Middle frontal gyrus (tissue), 1 donor: ENCODE measurements around the gene IL1A.

ENCODE experiments used
- DNase-seq: peaks from one replicate; pipeline ENCODE4 v3.0.0-alpha.2; 2015; ENCODE audit warnings: low spot score; ENCODE audit errors: extremely low spot score

IL1A gene

DNA sequence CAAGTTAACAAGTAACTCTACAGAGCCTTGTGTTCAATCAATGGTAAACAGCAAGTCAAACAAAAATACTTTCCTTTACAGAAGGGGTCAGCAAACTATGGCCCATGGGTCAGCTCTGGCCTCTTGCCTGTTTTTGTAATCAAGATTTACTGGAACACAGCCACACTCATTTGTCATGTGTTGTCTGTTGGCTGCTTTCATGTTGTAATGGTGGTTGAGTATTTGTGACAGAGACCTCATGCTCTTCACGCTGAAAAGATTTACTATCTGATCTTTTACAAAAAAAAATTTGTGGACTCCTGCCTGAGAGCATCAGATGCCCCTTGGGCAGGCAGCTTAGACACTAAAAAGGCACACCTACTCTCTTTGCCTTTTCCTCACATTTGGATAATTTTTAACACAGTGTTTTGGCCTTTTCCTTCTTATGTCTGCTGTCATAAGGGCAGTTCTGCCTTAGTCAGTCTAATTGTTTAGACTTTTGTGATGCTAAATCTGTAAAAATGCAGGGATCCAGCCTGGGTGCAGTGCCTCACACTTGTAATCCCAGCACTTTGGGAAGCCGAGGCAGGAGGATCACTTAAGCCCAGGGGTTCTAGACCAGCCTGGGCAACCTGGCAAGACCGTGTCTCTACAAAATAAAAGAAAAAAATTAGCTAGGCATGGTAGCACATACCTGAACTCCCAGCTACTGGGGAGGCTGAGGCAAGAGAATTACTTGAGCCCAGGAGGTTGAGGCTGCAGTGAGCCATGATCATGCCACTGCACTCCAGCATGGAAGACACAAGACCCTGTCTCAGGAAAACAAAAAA is 34.0 kb upstream of the IL1A start:
- DNase-seq, result no peak

DNA sequence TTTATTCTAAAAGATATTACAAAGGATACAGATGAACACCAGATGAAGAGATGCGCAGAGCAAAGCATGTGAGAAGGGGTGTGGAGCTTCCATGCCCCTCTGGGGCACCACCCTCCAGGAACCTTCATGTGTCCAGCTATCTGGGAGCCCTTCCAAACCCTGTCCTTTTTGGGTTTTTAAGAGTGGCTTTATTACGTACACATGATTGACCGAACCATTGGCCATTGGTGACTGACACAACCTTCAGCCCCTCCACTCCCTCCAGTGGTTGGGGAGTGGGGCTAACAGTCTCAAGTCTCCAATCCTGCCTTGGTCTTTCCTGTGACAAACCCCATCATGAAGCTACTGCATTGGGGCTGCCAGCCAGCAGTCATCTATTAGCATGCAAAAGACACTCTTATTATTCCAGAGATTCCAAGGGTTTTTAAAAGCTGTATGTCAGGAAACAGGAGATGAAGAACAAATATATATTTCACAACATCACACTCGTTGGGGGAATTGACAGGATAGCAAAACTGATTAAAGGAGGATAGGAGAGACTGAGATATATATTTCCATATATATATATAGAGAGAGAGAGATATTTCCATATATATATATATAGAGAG is 32.9 kb upstream of the IL1A start:
- DNase-seq, result no peak

DNA sequence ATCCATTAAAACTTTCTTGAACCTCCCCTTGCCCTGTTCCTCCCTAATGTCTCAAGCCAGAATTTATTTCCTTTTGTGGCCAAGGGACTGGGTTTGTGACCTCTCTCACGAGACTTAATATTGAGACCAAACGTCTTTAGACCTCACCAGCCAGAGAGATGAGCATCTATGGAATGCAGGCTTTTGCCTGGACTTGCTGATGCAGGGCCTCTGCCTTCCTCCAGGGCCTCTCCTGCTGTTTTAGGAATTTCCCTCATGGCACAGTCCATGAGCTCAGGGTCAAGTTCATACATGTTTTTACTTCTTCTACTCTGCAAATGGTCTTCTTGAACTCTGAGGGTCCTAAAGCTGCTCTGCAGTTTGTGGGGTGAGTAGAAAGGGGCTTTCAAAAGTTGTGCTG is 30.0 kb upstream of the IL1A start:
- DNase-seq, result no peak

DNA sequence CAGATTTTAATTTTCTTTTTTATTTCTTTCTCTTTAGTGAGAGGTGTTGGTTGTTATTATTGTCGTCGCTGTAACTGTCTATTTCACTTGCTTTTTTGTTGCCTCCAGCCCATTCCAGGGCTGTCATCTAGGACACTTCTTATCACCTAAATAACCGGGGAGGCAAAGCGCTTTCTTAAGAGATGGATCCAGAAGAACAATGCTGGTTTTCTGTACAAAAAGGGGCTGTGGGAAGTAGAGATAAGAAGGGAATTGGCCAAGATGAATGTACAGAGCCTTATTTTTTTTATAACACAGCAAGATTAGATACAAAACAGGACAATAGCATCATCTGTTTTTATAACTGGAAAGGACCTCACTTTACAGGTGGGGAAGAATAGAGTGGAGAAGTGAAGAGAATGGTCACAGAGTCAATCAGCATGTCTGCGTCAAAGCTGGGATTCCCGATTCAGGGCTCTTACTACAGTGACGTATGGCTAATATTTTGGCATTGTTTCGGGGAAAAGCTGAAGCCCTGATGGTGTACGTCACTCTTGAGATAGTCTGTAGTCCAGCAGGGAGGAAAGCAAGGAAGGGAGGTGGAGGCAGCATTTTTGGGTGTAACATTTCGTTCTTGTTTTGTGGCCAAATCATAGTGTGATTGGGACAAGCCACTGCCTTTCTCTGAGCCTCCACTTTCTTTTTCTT is 29.1 kb upstream of the IL1A start:
- DNase-seq, result no peak

DNA sequence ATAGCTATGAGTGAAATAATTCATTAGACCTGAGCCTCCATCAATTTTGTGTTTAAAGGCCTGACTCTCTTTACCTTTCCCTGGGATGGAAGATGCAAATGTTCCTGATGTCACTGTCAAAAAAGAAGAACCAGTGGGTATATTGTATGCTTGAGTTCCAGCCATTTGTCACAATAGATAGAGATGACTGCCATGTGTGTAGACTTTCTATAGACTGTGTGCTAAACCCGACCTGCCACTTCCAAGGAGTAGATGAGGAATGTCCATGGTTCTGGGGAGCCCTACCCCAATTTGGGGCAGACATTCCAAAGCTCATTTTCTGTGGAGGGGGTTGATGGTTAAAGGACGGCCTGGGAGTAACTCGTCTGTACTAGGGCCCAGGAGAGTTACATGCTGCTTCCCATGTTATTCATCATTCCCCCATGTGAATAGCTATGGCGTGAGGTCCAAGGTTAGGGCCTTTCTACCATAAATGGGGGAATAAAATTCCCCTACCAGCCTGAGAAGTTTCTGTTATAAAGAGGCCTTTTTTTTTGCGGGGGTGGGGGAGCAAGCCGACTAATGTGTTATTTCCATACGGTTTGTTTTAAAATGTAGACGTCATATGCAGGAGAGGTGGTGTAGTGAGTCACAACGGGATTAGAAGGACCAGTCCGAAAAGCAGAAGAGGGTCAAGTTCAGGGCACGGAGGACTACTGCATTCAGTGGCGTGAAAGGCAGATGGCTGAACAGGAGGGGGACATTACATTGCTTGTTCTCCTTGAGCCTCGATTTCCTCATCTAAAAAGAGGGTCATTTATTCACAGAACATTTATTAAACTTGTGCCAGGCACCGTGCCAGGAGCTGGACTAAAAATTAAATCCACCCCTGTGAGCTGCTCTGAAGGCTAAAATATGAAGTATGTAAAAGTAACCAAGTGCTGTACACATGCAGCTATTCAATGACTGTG is 28.3 kb upstream of the IL1A start:
- DNase-seq, result no peak

DNA sequence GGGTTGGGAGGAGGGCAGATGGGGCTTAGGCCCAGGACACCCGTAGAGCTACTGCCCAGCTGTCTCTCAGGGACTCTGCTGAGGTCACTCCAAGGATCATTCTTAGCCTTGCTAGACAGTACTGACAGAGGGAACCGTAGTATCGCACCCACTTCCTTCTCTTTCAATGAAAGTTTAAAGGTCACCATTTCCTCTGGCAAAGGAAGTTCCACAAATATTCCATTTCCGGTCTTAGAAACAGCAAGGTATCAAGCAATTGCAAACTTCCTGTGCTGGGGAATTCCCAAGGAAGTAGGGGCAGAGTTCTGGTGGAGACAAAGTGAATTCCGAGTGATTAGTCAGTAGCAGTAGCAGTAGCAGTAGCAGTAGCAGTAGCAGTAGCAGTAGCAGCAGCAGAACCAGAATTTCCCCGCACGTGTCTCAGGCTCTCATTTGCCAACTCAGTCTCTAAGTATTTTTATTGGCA is 27.6 kb upstream of the IL1A start:
- no peak for DNase-seq

DNA sequence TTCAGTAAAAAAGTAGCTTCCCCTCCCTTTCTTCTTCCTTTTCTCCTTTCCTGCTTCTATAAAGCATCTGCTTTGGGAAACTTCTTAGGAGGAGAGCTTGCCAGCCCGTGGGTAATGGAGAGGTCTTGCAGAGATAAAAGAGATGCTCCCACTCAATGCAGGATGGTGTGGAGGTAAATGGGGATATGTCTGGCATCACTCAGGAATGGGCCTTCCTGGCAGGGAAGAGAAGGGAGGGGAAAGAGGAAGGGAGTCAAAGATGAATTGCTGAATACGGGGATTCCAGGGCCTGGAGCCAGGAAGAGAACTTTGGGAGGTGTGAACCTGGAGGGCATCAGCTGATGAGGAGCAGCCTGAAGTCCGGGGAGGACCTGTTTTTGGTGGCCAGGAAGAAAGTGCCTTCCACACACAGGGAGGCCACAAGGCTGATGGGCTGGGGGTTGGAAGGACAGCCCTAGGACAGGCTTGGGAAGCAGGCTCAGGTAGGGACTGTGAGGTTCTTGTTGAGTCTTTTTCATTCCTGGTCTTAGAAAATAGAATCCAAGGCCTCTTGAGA is 27.1 kb upstream of the IL1A start:
- no peak for DNase-seq

DNA sequence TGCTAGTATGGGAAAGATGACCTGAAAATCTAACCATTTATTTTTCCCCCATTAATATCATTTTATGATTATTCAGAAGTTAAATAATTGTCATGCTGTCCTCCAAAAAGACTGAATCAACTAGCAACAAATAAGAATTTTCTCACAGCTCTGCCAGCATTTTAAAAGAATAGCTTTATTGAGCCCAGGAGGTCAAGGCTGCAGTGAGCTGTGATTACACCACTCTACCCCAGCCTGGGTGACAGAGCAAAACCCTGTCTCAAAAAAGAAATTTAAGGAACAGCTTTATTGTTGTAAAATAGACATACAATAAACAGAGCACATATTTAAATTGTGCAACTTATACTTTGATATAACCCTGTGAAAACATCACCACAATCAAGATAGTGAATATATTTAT is 24.8 kb upstream of the IL1A start:
- no peak for DNase-seq

DNA sequence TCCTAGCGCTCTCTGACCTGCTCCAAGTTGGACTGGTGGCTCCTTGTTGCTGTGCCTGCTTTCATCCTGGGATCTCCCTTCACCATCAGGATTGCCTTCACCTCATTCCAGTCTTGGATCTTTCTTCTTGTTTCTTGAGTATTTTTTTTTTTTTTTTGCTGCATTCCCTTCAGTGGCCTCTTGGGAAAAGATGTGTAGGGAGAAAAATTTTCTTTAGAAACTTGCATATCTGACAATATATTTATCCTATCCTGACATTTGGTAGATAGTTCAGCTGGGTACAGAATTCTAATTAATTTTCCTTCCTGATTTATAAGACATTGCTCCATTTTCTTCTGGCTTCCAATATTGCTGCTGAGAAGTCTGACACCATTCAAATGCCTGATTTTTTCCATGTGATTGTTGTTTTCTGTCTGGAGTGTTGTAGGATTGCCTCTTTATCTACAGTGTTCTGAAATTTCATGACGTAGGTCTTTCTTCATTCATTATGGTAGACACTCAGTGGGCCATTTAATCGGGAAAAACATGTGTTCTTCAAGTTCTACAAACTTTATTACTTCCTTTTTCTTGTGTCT is 23.0 kb upstream of the IL1A start:
- no peak for DNase-seq

DNA sequence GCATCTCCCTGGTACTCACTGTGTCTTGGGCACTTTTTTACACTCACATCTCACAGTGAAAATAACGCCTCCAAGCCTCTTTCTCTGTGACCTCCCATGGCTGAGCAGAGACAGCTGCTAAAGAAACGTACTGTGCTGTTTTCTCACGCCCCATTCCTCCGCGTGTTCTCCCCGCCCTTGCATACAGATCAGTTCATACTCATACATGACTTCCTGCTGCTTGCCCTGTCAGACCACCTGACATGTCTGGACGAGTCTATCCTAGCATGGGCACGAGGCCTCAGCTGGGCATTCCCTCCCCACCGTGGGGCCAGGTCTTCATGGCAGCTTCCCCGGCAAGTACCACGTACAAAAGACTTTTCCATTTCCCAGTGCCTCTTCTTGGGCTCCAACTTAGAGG is 21.2 kb upstream of the IL1A start:
- no peak for DNase-seq

DNA sequence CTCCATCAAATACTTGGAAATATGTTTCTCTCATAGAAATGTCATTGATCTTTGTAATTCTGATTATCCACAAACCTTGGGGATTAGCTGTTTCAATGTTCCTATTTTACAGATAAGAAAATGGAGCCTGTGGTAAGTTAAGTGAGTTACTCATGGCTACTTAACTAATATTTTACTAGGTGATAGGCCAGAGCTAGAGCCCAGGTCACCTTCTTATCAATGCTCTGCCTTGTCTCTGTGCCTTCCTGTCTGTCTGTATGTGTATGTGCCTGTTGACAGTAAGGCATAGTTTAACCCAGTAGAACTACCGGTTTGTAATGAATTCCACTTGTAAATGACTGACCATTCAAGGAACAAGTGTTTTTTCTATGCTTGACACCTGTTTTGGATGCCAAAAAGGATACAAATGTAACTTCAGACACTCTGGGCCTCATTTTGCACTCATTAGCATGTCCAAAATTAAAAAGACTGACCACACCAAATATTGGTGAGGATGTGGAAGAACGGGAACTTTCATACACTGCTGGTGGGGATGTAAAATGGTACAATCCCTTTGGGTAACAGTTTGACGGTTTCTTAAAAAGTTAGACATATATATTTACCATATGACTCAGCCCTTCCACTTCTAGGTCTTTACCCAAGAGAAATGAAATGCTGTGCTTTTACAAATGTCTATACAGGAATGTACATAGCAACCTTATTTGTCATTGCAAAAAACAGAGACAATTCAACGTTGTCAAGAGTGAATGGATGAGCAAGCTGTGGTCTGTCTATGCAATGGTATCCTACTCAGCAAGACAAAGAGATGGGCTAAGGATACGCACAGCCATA is 19.6 kb upstream of the IL1A start:
- DNase-seq, result no peak

DNA sequence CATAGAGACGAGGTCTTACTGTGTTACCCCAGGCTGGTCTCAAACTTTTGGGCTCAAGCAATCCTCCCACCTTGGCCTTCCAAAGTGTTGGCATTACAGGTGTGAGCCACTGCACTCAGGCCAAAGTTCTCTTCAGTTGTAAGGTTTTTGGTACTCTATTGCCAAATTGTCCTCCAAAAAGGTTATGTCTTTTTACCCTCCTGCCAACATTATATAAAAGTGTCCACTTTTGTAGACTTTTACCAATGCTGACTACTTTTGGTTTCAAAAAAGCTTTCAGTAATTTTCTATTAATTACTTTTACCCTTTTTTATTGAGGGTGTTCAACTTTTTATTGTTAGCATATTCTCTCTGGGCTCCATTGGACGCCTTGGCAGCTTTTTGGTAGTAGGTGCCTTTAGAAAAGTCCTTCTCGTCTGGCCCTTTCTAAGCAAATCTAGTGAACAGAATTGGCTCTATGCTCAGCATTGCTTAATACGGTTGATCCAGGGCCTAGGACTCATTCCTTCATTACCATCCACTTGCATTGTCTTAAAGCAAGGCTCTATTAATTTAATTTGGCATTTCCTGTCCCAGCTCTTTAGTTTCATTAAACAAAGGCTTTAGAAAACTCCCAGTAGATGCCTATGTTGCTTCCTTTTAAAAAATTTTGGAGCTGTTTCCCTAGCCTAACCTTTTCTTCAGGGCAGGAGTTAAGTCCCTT is 16.7 kb upstream of the IL1A start:
- no peak for DNase-seq

DNA sequence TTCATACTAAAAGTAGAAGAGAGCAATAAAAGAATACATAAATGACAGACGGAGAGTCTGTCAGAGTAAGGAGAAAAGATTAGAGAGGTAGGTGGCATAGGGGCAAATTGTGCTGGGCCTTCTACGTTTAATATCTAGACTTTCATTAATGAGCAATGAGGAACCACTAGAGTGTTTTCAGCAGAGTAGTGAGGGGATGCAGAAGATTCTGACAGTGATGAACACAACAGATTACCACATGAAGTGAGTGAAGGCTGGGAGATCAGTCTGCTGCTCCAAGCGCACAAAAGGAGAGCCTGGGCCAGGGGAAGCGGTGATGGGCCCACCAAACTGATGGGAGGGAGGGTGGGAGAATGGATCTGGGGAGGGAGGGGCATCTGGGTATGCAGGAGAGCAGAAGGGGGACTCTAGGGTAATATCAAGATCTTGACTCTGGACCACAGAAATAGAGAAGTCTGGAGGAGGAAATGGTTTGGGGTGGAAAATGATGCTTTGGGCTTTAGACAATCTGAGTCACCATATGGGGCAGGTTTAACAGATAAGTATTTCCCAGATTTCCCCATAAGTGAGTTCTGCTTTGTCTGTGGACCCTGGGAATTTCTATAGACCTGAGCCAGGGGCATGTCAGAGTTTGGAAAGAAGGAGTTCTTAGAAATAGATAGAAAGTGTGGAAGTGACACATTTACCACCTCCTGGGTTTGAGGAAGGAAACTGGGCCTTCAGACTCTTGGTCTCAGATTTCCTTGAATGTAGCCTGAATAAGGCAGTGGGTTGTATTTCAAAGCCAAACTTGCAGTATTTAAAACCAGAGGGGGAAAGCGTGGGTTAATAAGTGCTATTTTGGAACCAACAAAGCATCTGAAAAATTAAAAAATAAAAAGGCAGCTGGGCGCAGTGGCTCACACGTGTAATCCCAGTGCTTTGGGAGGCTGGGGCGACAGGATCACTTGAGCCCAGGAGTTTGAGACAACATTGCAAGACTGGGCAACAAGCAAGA is 15.0 kb upstream of the IL1A start:
- DNase-seq, result no peak

DNA sequence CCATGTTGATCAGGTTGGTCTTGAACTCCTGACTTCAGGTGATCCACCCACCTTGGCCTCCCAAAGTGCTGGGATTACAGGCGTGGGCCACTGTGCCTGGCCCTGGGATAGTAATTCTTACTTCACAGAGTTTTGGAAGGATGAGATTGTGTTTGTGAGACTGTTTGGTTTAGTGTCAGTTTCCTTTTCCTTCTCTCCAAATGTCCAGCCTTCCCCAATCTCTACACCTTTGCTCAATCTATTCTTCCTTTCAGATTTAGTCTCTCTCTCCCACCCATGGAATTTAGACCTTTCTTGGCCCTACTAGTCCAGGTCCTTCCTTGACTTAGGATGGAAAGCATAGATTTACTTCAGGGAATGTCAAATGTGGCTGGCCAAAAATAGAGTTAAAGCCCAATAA is 12.2 kb upstream of the IL1A start:
- no peak for DNase-seq

DNA sequence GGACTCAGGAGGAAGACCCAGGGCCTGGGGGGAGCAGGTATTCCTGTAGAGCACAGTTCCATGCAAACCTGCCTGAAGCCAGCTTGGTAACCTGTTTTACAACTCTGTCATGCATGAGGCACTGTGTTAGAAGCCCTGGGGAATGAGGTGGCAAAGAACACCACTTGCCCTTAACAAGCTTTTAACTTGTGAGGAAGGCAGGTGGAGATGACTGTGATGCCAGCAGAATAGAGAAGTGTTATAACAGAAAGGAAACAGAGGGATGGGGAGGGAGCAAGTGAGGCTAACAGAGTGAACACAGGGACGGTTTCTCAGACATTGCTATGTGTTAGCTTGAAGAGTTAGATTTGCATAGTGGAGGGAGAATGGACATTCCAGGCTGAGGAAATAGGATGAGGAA is 11.5 kb upstream of the IL1A start:
- no peak for DNase-seq

DNA sequence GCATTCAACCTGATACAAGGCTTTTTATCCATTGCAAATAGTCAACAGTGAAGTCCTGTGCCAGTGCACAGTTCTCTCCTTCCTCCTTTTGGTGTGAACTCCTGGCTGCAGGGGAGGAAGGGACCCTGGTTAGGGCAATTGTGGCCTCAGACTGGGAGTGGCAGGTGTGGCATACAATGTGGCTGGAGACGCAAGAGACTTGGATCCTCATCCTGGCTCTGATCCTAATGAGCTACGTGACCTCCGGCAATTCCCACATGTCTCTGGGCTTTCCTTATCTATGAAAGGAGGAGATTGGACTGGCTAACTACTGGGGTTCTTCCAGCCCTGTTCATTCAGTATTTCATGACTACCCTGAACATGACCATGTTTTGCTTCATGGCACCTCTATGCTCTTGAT is 10.5 kb upstream of the IL1A start:
- DNase-seq, result no peak

DNA sequence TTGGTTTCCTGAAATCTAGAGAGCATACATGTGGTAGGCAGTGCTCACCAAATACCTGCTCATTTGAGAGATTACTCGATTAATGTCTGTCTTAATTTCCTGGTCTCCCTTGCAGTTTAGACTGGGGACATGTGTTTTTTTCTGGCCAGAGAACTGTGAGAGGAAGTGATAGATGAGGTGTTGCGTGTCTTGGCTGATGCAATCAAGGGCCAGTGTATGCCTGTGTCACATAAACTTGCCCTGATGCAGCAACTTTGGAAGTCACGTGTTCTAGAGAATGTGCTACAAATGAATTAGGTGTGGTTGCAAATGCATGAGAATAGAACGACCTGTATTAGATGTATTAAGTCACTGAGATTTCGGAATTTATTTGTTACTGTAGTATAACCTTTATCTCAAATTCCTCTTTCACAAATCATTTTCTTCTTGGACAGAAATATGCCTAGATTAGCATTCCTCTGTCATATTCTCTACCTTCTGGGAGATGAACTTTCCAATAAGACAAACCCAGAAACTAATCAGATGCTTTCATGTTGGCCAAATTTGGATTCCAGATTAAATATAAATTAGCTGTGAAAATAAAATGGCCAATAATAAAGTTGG is 9.9 kb upstream of the IL1A start:
- no peak for DNase-seq
